Cardiac muscle cell (in vitro differentiated cells and primary cell): ENCODE results near the gene SERPINF2. TPM values are rescaled to one million over a fixed set of nuclear protein-coding genes. Genes with fewer than 3 reads are reported as not detected.

Experiments
- DNase-seq, 2 donors: peaks; one replicate each; pipeline versions ENCODE4 v3.0.0 to v3.0.0-alpha.2; 2010 to 2017; ENCODE audit warnings: low read depth in 1 of 2, low spot score in 1 of 2
- H3K27ac ChIP-seq: fragments of 200-600 bp; sonication (generic); 2 replicates; pipeline ENCODE4 v1.5.1; 2016
- H3K27me3 ChIP-seq: fragments of 200-600 bp; sonication (generic); 2 replicates; pipeline ENCODE4 v1.6.0; 2016; ENCODE audit warnings: control low read depth
- H3K36me3 ChIP-seq: fragments of 200-600 bp; sonication (generic); 2 replicates; pipeline ENCODE4 v1.5.1; 2016; ENCODE audit warnings: control low read depth
- H3K4me1 ChIP-seq: fragments of 200-600 bp; sonication (generic); 2 replicates; pipeline ENCODE4 v1.8.1; 2017; ENCODE audit warnings: low read depth, mild to moderate bottlenecking, mixed run types
- H3K4me3 ChIP-seq: fragments of 200-600 bp; sonication (generic); 2 replicates; pipeline ENCODE4 v1.5.1; 2016; ENCODE audit warnings: mild to moderate bottlenecking
- H3K9me3 ChIP-seq: fragments of 200-600 bp; sonication (generic); 2 replicates; pipeline ENCODE4 v1.5.1; 2017; ENCODE audit warnings: low read depth, mild to moderate bottlenecking, control low read depth
- CTCF ChIP-seq: IDR thresholded peaks from 2 replicates; pipeline ENCODE4 v1.5.1; 2012; ENCODE audit warnings: low read depth, mild to moderate bottlenecking, low read length
- polyA plus RNA-seq: library from polyadenylated mRNA; unstranded; fragments of >200 nt; fragmentation: Nextera tagmentation; extraction: Ambion mirVana; gene quantifications from 2 replicates; pipeline ENCODE4 v1.2.1, GENCODE V29; 2016
- total RNA-seq: library from RNA; depleted of rRNA; stranded (reverse); fragments of >200 nt; gene quantifications from 2 replicates; pipeline ENCODE4 v1.2.3, GENCODE V29; 2016

Gene SERPINF2
- total and polyA plus RNA-seq, 2 experiments from 2014 or later, result 2.2 TPM; not detected in 1

GRCh38 chr17:1752425-1753262 is 10.0 kb downstream of the SERPINF2 start:
- Histone ChIP-seq H3K4me1 (no peaks in the 10 kb centered on the region), H3K27ac (no peak overlapping the region), H3K4me3 (no peak overlapping the region), H3K9me3 (no peaks in the 10 kb centered on the region), H3K36me3 (no peaks in the 10 kb centered on the region), H3K27me3 (no peaks in the 10 kb centered on the region)
- DNase-seq, result no peak
- TF ChIP-seq CTCF, result no peak

- Histone ChIP-seq H3K27ac (no peak overlapping the region), H3K4me3 (no peak overlapping the region), H3K4me1 (no peaks in the 10 kb centered on the region), H3K27me3 (no peaks in the 10 kb centered on the region), H3K9me3 (no peaks in the 10 kb centered on the region), H3K36me3 (no peaks in the 10 kb centered on the region)
- no peak for TF ChIP-seq CTCF
- DNase-seq, result no peak
Observed at GRCh38 chr17:1753767-1754429, 11.2 kb downstream of the SERPINF2 start.

- H3K27me3 ChIP-seq, result no peaks in the 10 kb centered on the region
- no peaks in the 10 kb centered on the region for H3K36me3 ChIP-seq
- no peak overlapping the region for H3K4me3 ChIP-seq
- H3K4me1 ChIP-seq, result no peaks in the 10 kb centered on the region
- no peak for DNase-seq
- H3K27ac ChIP-seq, result no peak overlapping the region
- no peak for TF ChIP-seq CTCF
- no peaks in the 10 kb centered on the region for H3K9me3 ChIP-seq
Observed at GRCh38 chr17:1754430-1755112, 11.9 kb downstream of the SERPINF2 start.

GRCh38 chr17:1755252-1755826 is 12.7 kb downstream of the SERPINF2 start:
- TF ChIP-seq CTCF, result no peak
- H3K27me3 ChIP-seq, result no peaks in the 10 kb centered on the region
- no peak overlapping the region for H3K4me3 ChIP-seq
- no peaks in the 10 kb centered on the region for H3K4me1 ChIP-seq
- no peaks in the 10 kb centered on the region for H3K36me3 ChIP-seq
- H3K27ac ChIP-seq, result no peak overlapping the region
- DNase-seq, result no peak
- no peaks in the 10 kb centered on the region for H3K9me3 ChIP-seq

- no peaks in the 10 kb centered on the region for H3K27me3 ChIP-seq
- TF ChIP-seq CTCF, result no peak
- H3K9me3 ChIP-seq, result no peaks in the 10 kb centered on the region
- H3K4me3 ChIP-seq, result no peak overlapping the region
- no peaks in the 10 kb centered on the region for H3K4me1 ChIP-seq
- no peaks in the 10 kb centered on the region for H3K36me3 ChIP-seq
- no peak for DNase-seq
- no peak overlapping the region for H3K27ac ChIP-seq
Observed at GRCh38 chr17:1755827-1756262, 13.2 kb downstream of the SERPINF2 start.
